Effector memory CD4-positive, alpha-beta T cell (primary cell): ENCODE measurements around the gene LYPD6.

Source experiments
- DNase-seq, 3 donors: peaks; one replicate each; pipeline ENCODE4 v3.0.0-alpha.2; 2020
- H3K27ac ChIP-seq: 2 replicates; pipeline ENCODE4 v1.7.0; 2013; ENCODE audit warnings: mild to moderate bottlenecking, low read length, moderate library complexity; ENCODE audit not compliant: insufficient read depth, poor library complexity, severe bottlenecking
- H3K27me3 ChIP-seq: replicated peaks from 2 replicates; pipeline ENCODE4 v1.7.0; 2013; ENCODE audit warnings: mild to moderate bottlenecking, low read length; ENCODE audit not compliant: insufficient read depth, control insufficient read depth, poor library complexity, severe bottlenecking
- H3K36me3 ChIP-seq: 2 replicates; pipeline ENCODE4 v1.7.0; 2013; ENCODE audit warnings: mild to moderate bottlenecking, low read length, moderate library complexity; ENCODE audit not compliant: control insufficient read depth, insufficient read depth
- H3K4me1 ChIP-seq: 2 replicates; pipeline ENCODE4 v1.7.0; 2013; ENCODE audit warnings: low read length, mild to moderate bottlenecking; ENCODE audit not compliant: control insufficient read depth, insufficient read depth, poor library complexity, severe bottlenecking
- H3K4me3 ChIP-seq: 2 replicates; pipeline ENCODE4 v1.7.0; 2013; ENCODE audit warnings: low read length, low read depth, mild to moderate bottlenecking; ENCODE audit not compliant: insufficient read depth, poor library complexity, severe bottlenecking
- H3K9me3 ChIP-seq: 2 replicates; pipeline ENCODE4 v1.7.0; 2013; ENCODE audit warnings: mild to moderate bottlenecking, low read length, moderate library complexity; ENCODE audit not compliant: control insufficient read depth

Gene LYPD6

DNA sequence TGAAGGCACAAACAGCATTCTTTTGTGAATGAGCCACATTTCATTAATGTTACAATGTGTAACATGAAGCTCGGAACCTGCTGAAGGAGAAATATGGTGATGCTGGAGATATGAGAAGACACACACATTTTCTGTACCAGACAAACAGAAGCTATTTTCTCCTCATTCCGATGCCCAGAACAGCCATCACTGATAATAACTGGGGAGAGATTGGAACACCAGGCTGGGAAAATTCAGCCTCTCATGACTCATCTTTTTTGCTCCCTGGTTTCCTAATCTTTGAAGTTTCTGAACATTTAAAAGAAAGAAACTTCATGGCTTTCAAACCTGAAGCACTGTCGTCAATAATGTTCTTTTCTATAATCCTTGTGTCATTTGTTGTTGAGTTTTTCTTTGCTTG is 110.9 kb downstream of the LYPD6 start:
- H3K4me3 ChIP-seq: no peak overlapping the region
- no peak overlapping the region for H3K27ac ChIP-seq
- no peaks in the 10 kb centered on the region for H3K36me3 ChIP-seq
- DNase-seq: no peak
- H3K27me3 ChIP-seq: no peaks in the 10 kb centered on the region
- no peaks in the 10 kb centered on the region for H3K4me1 ChIP-seq
- no peaks in the 10 kb centered on the region for H3K9me3 ChIP-seq

- no peak overlapping the region for H3K4me3 ChIP-seq
- H3K36me3 ChIP-seq: no peaks in the 10 kb centered on the region
- no peak overlapping the region for H3K27ac ChIP-seq
- H3K27me3 ChIP-seq: no peaks in the 10 kb centered on the region
- H3K9me3 ChIP-seq: no peaks in the 10 kb centered on the region
- H3K4me1 ChIP-seq: no peaks in the 10 kb centered on the region
- no peak for DNase-seq
Observed at GRCh38 chr2:149442346-149442745, 112.0 kb downstream of the LYPD6 start.

DNA sequence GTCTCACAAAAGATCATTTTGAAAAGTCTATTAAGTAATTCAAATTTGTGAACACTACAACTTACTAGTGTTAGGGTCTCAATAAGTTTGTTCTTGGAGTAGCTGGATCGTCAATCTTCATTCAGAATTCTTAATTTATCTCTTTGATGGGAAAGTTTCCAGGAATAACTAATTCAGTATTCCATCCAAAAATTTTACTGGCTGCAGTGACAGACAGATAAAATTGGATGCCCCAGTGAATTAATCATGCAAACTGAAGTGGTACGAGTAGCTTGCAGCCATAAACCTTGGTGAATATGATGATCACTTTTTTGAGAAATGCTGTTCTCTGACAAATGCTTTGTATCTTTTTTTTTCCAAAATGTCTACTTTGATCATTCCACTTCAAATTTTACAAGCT is 112.8 kb downstream of the LYPD6 start:
- Histone ChIP-seq H3K4me3 (no peak overlapping the region), H3K36me3 (no peaks in the 10 kb centered on the region), H3K27ac (no peak overlapping the region), H3K27me3 (no peaks in the 10 kb centered on the region), H3K4me1 (no peaks in the 10 kb centered on the region), H3K9me3 (no peaks in the 10 kb centered on the region)
- no peak for DNase-seq

DNA sequence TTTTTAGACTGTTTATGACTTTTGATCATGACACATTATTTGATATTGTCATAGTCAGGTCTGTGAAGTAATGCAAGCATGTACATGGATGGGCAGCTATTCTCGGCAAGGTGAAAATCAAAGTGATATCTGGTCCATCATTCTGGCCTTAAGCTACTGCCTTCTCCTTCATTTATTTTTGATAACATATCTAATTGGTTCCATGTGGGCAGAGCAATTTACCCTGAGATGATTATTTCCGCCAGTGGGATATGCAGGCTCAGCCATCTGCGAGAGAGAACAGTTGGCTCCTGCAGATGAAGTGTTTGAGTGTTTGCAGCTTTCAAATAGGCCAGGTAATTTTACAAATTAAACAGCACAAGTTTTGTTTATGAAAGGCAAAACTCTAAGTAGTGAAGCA is 116.4 kb downstream of the LYPD6 start:
- Histone ChIP-seq H3K36me3 (no peaks in the 10 kb centered on the region), H3K27ac (no peak overlapping the region), H3K4me3 (no peak overlapping the region), H3K9me3 (no peaks in the 10 kb centered on the region), H3K27me3 (no peaks in the 10 kb centered on the region), H3K4me1 (no peaks in the 10 kb centered on the region)
- no peak for DNase-seq

DNA sequence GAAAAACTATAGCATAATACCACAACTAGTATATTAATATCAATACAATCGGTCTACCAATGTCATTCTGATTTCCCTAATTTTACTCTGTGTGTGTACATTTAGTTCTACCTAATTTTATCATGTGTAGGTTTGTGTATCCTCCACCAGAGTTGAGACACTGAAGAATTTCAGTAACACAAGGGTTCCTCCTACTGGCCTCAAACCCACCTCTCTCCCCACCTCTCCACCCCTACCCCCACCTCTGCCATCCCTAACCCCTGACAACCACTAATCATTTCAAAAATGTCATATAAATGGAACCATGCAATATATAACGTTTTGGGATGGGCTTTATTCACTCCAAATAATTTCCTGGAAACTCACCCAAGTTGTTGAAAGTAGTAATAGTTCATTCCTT is 117.9 kb downstream of the LYPD6 start:
- H3K27me3 ChIP-seq: no peaks in the 10 kb centered on the region
- H3K36me3 ChIP-seq: no peaks in the 10 kb centered on the region
- no peak for DNase-seq
- no peak overlapping the region for H3K27ac ChIP-seq
- no peaks in the 10 kb centered on the region for H3K4me1 ChIP-seq
- H3K9me3 ChIP-seq: no peaks in the 10 kb centered on the region
- H3K4me3 ChIP-seq: no peak overlapping the region

- DNase-seq: no peak
- H3K27me3 ChIP-seq: no peaks in the 10 kb centered on the region
- H3K36me3 ChIP-seq: no peaks in the 10 kb centered on the region
- H3K9me3 ChIP-seq: no peaks in the 10 kb centered on the region
- H3K27ac ChIP-seq: no peak overlapping the region
- no peaks in the 10 kb centered on the region for H3K4me1 ChIP-seq
- no peak overlapping the region for H3K4me3 ChIP-seq
Observed at GRCh38 chr2:149449017-149449416, 118.6 kb downstream of the LYPD6 start.

DNA sequence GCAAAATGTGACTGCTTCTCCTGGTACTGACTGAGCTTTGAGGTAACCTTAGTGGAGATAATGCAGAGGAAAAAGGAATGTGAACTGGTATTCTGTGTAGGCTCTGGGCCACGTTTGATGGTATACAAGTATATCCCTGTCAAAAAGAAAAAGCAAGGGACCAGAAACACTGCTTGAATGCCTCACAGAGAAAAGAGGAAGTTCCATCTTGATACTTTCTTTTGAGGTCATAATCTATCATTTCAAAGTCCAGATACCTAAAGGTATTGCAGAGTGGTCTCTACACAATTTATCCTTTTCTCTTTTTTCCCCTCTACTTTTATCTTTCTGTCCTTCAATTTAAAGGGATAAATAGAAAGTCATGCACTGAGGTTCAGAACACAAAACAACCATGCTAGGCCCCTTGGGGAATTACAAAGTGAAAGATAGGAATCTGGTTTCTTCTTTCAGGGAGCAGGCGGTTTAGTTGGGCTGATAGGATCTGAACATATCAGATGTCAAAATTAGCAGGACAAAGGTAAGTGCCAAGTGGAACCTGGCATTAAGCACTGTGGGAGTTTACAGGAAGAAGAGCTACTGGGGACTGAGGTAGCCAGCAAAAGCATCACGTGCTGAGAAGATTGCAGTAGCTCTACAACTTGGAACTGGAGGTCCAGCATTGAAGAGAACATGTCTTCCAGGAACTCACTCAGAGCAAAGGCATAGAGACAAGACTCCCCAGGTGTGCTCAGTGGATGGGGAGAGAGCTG is 121.2 kb downstream of the LYPD6 start:
- Histone ChIP-seq H3K36me3 (no peaks in the 10 kb centered on the region), H3K27me3 (no peaks in the 10 kb centered on the region), H3K4me1 (no peaks in the 10 kb centered on the region), H3K9me3 (no peaks in the 10 kb centered on the region), H3K4me3 (no peak overlapping the region), H3K27ac (no peak overlapping the region)
- DNase-seq: no peak

DNA sequence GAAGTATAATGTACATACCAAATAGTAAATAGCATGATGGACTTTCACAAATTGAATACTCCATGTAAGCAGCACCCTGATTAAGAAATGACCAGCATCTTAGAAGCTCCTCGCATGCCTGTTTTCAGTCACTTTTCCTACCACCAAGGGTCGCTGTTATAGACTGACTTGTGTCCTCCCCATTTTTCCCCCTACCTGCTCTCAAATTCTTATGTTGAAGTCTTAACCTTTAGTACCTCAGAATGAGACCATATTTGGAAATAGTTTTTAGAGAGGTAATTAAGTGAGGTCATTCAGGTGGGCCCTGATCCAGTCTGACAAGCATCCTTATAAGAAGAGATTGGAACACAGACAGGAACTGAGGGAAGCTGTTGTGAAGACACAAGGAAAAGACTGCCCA is 125.9 kb downstream of the LYPD6 start:
- Histone ChIP-seq H3K4me1 (no peaks in the 10 kb centered on the region), H3K27ac (no peak overlapping the region), H3K36me3 (no peaks in the 10 kb centered on the region), H3K9me3 (peaks cover 5% of the 10 kb centered on the region), H3K27me3 (no peaks in the 10 kb centered on the region), H3K4me3 (no peak overlapping the region)
- DNase-seq: no peak

DNA sequence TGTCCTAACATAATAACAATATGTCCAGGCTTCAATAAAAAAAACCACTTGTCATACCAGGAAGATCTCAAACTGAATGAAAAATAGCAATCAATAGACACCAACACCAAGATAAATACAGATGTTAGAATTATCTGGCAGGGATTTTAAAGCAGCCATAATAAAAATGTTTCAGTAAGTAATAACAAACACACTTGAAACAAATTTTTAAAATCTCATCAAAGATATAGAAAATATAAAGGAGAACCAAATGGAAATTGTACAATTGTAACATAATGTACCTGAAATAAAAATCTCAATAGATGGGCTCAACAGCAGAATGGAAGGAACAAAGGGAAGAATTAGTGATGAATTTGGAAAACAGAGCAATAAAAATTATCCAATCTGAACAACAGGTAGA is 128.1 kb downstream of the LYPD6 start:
- Histone ChIP-seq H3K4me1 (no peaks in the 10 kb centered on the region), H3K27ac (no peak overlapping the region), H3K36me3 (no peaks in the 10 kb centered on the region), H3K27me3 (no peaks in the 10 kb centered on the region), H3K9me3 (peaks cover 5% of the 10 kb centered on the region), H3K4me3 (no peak overlapping the region)
- DNase-seq: no peak

DNA sequence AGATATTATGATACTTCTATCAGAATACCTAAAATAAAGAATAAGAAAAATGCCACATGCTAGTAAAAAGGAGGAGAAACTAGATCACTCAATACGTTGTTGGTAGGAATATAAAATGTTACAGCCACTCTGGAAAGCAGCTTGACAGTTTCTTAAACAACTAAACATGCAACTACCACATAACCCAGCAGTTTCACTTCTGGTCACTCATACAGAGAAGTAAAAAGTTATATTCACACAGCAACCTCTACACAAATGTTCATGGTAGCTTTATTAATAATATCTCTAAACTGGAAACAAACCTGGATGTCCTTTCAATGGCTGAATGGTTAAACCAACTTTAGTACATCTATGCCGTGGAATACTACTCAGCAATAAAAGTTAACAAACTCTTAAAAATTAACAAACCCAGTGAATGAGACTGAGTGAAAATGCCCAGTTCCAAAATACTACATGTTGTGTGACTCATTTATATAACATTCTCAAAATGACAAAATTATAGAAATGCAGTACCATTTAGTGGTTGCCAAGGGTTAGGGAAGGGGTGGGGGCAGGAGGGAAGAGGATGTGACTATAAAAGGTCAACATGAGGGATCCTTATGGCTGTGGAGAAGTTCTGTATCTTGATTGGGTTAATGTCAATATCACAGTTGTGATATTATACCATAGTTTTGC is 133.1 kb downstream of the LYPD6 start:
- Histone ChIP-seq H3K27me3 (peaks cover 5% of the 10 kb centered on the region), H3K4me3 (no peak overlapping the region), H3K27ac (no peak overlapping the region), H3K36me3 (no peaks in the 10 kb centered on the region), H3K4me1 (no peaks in the 10 kb centered on the region), H3K9me3 (no peaks in the 10 kb centered on the region)
- DNase-seq: no peak
